GM12891 (cell line): Measurements from ENCODE around the gene SYT1.

Experiments used
- PAX5 ChIP-seq: IDR thresholded peaks from 2 replicates; pipeline ENCODE4 v1.6.1; 2011; ENCODE audit warnings: low read length, moderate library complexity, mild to moderate bottlenecking; ENCODE audit not compliant: insufficient read depth, severe bottlenecking
- POLR2A ChIP-seq: IDR thresholded peaks from 2 replicates; pipeline ENCODE4 v1.6.1; 2011; ENCODE audit warnings: low read depth, low read length, control low read depth
- POLR2AphosphoS5 ChIP-seq: IDR thresholded peaks from 2 replicates; pipeline ENCODE4 v1.6.1; 2011; ENCODE audit warnings: low read depth, low read length, control low read depth
- SPI1 ChIP-seq: IDR thresholded peaks from 2 replicates; pipeline ENCODE4 v1.6.1; 2011; ENCODE audit warnings: low read depth, low read length, control low read depth
- TAF1 ChIP-seq: IDR thresholded peaks from 2 replicates; pipeline ENCODE4 v1.6.1; 2011; ENCODE audit warnings: low read depth, low read length, control low read depth

DNA sequence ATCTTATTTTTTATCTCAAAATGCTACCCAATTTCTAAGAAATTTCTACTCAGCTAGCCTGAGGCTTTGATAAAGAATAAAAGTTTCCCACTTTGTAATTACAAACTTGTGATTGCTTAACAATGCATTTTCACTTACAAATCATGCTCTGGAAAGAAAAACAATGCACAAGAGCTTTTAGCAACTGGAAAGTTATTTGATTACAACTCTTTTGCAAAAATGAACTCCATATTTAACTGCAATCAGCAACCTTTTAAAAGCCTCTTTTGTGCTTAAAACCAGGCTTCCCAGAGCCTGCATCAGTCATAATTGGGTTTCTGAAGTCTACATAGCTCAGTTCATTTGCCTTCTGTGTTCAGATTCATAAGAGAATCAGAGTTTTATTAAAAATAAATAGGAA lies 431.0 kb downstream of the SYT1 start:
- TF ChIP-seq POLR2A (no peak), POLR2AphosphoS5 (no peak), TAF1 (no peak), SPI1 (no peak), PAX5 (no peak)
